HG03520 (cell line): ENCODE results near the gene LIMCH1.
"Not testable (repeated sequence)": the region's sequence is repeated elsewhere in the genome, so short reads cannot be mapped to it uniquely, and the experiment has no call there.

Source experiments
- ATAC-seq: cut with Tn5 transposase; IDR thresholded peaks from one replicate; pipeline ENCODE4 v1.9.1; 2021; ENCODE audit warnings: mild to moderate bottlenecking, moderate library complexity; ENCODE audit not compliant: unreplicated experiment

LIMCH1 gene

DNA sequence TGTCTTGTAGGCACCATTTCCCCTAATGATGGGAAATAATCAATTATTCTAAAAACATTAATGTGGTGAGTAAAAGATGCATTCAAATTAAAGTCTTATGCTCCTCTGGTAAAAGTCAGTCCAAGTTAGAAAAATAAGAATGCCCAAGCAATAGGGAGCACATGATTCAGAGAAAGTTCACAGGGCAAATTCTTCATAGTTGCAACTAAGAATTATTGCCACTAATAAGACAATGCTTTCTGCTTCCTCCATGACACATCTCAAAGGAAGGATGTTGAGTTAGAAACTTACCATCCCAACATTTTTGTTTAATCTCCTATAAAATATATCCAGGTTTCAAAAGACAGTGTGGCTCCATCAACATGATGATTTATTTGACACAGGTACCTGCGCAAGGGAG is 184.2 kb downstream of the LIMCH1 start:
- no peak for ATAC-seq

DNA sequence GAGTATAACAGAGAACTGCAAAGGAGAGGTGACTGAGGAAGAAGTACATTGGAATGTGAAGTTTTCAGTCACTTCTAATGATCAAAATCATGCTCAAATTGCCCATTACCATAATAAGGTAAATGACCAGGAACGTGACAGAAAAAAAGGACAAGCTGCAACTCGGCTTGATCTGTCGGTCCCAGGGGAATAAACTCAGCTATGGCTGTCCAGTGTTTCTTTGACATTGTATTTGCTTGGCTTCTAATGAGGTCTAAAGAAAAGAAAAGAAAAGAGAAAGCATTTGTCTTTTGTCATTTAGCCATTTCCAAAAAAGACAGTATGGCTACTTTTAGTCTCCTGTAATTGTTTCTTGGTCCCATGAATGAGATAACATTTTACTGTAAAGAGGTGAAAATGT is 185.3 kb downstream of the LIMCH1 start:
- ATAC-seq = no peak

DNA sequence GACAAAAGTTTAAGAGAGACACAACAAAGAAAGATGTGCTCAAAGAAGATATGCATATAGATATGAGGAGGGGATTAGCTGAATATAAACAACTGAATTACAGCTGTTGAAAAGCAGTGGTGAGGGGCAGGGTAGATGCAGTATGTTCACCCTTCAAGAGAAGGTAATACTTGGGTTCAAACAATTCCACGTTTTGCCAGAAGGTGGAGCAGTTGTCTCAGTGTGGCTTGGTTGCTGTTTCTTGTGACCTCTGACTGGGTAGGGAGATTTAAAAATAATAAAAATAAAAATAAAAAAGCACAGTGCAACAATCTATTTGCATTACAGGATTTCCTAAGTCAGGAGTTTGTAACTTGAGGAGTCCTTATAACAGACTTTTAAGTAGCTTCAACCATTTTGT is 187.3 kb downstream of the LIMCH1 start:
- no peak for ATAC-seq

DNA sequence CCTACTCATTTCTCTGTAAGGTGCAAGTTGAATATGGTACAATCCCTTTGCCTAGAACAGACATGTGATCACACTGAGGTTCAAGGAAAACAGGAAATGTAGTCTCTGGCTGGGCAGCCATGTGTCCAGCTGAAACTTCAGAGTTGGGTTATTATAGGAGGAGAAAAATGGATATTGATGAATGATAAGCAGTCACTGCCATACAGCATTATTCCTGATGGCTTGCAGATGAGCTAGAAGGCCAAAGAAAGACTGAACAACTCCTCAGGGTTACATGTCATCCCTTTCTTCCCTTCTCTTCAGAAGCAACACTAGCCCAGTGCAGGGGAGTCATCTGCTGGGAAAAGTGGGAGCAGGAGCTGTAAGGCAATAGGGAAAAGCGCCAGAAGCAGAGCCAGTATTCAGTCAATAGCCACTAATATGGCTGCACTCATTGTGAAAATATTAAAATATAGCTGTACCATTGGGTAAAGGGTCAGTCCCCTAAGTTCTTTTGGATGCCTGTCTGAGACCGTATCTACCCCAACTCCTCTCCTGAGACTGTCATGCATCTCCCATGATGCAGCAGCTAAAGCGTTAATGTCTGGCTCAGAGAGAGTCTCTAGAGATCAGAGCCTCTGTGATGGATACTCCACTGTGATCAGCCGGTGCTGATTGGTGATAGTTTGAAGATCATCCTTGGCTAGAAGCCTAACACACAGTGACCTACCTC is 190.1 kb downstream of the LIMCH1 start:
- ATAC-seq = no peak

DNA sequence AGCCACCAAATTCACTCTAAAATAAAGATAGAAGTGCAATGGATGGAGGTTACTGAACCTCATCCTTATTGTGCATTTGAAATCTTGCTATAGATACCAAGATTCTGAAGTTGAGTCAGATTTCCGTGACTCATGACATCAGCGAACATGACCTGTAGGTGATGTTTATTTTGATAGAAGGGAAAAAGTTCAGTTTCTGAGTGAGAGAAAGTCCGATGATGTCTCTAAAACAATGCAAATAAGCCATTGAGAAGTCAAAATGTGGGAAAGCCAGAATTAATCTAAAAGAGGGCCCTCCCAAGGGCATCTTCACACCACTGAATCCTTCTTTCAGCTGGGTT is 190.6 kb downstream of the LIMCH1 start:
- ATAC-seq = no peak

DNA sequence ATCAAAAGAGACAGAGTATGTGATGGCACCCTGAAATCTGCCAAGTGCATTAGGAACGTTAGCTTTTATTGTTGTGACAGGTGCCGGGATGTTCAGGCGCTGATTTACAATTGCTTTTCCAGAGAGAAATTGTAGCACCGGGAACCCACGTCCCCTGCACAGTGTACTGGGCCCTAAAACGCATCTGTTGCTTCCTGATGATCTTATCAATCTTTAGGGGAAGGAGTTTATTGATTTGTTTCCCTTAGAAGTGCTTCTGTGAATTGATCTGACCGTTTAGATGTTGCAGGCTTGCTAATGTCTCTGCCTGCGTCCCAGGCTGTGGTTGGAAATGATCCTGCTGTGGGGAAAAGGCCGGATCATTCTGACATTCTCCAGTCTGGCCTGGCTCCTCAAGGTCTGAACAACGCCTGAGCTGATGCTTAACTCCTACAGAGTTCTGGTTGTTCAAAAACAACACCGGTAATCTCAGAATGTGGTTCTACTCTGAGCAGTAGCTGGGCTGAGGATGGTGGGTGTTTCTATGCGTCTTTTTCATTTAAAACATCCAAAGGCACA is 193.7 kb downstream of the LIMCH1 start:
- ATAC-seq = no peak

DNA sequence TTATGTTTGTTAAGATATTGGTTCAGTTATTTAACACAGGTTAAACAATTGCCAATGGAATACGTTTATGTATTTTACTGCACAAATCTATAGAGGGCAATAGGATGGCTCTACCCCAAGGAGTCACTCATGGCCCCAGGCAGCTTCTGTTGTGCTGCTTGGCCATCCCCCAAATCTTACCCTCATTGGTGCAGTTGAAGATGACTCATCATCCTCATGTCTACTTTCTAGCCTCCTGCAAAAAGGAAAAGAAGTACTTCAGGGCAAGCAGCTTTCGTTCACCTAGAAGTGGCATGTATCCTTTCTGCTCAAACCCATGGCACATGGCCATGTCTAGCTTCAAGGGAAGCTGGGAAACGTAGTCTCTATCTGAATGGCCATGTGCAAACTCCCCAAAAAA is 196.4 kb downstream of the LIMCH1 start:
- no peak for ATAC-seq

DNA sequence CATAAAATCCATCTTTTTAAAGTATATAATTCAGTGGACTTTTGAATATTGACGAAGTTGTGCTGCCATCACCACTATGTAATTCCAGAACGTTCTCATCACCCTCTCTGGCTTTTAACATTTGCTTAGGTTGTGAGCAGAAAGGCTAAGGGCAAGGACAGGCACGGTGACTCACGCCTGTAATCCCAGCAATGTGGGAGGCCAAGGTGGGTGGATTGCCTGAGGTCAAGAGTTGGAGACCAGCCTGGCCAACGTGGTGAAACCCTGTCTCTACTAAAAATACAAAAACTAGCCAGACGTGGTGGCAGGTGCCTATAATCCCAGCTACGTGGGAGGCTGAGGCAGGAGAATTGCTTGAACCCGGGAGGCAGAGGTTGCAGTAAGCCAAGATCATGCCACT is 199.5 kb downstream of the LIMCH1 start:
- not testable (repeated sequence) for ATAC-seq

DNA sequence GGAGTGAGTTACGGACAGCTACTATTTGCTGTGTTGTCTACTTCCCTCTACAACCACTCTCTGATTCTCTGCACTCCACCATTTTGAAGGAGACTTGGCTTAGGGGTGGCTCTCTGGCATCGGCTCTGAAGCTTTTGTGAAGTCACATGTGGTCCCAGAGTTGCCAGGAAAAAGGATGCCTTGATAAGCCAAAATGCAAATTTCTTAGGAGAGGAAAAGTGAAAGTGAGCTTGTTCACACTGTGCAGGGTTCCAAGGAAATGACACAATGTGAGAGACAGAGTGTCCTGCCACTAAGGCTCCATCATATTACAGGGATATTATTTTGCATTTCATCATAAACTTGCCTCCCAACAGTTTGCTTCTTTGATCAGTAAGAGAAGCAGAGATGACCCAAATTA is 203.4 kb downstream of the LIMCH1 start:
- no peak for ATAC-seq

DNA sequence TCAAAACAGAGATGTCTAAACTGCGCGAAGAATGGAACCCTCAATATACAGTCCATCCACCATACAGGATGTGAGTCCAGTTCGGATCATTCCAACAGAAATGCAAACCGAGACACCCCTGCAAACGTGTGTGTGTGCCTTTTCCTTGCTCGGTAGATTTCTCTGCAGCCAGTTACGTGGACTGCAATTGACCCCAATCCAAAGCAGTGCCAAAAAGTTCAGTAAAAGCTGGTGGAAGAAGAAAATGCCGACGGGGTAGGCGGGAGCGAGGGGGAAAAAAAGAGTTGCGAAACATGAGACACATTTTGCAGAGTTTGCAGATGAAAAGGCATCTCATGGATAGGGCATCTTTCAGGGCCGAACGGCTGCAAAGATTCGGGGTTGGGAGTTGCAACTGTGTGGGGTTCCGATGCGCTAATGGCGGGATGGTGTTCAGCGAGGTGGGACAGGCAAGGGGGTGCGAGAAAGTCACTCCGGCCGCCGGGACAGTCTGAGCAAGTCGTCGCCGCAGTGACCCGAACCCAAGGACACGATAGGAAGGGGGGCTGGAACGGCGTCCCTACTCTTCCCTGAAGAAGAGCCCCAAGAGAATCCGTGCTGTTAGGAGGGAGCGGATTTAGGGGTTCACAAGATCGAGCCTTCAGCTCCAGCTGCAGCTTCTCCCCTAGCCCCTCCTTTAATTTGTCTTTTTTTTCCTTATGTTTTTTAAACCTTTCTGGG is 206.8 kb downstream of the LIMCH1 start:
- ATAC-seq = no peak

DNA sequence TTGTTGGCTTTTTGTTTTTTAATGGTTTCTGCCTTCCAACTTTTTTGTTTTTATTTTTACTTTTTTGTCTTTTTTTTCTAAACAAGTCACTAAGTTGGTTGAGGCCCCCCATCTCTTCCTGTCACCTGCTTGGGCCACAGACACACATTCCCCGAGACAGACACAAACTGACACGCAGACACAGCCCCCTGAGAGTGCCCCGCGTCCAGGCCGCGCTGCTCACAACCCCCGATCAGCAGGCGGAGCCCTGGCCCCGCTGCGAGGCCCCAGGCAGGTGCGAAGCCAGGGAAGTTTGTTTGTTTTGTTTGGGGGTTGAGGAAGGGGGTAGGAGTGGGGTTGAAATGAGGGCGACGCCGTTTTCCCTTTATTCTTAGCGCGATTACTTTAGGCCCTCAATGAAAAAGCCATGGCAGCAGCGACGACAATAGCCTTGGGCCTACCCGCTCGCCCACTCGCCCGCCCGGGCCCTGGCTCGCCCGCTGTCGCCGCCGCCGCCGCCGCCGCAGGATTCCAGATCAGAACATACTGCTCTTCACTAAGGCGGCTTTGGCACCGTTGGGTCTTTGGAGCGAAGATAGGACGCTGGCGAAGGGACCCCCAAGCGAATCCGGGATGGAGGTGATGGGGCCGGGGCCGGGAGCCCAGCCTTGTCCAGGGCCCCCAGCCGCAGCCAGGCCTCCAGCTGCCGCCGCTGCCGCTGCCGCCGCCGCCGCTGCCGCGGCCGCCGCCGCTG is 207.5 kb downstream of the LIMCH1 start:
- no peak for ATAC-seq

DNA sequence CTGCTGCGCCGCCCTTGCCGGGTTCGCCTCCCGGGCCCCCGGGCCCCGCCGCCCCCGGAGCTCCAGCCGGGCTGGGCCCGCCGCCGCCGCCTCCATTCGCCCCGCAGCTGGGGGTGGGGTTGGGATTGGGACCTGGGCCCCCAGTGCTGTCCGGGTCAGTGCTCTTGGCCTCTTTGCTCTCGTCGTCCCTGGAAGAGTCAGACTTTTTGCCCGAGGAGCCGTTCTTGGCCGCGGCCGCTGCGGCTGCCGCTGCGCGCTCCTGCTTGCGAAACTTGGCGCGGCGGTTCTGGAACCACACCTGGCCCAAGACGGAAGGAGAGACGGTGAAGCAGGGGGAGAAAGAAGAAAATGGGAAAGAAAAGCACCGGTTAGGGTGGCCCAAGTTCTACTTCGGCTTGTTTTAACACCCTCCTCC is 208.1 kb downstream of the LIMCH1 start:
- ATAC-seq = no peak

DNA sequence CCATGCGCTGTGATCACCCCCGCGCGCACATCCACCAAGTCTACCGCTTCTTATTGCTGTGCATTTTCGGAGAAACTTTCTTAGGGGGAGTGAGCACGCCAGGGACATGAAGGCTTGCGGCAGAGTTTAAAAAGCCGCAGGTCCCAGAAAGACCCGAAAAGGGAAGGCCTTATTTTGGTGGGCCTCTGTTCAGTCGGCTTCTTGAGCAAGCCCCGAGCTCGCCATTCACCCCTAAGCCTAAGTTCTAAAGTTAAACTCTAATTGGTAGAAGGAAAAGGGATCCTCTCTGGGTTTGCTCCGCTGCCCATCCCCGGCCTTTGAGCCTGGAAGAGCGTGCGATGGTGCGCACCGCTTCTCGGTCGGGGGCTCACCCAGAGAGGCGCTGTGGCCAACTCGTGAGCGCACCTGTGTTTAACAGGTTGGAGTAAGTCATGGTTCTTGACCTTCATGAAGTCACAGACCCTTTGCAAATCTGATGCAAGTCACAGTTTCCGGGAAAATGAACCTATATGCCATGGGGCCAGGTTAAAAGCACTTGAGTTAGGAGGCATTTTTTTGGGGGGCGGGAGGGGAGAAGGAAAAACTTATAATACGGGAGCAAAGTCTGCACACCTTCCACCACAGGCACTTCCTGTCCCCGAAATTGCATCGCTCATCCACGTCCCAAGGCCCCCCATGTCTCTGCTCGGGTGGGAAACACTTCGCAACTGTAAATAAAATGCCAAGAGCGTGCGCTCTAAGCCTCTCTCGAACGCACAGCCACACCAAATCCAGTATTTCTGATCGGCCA is 208.7 kb downstream of the LIMCH1 start:
- ATAC-seq = no peak

DNA sequence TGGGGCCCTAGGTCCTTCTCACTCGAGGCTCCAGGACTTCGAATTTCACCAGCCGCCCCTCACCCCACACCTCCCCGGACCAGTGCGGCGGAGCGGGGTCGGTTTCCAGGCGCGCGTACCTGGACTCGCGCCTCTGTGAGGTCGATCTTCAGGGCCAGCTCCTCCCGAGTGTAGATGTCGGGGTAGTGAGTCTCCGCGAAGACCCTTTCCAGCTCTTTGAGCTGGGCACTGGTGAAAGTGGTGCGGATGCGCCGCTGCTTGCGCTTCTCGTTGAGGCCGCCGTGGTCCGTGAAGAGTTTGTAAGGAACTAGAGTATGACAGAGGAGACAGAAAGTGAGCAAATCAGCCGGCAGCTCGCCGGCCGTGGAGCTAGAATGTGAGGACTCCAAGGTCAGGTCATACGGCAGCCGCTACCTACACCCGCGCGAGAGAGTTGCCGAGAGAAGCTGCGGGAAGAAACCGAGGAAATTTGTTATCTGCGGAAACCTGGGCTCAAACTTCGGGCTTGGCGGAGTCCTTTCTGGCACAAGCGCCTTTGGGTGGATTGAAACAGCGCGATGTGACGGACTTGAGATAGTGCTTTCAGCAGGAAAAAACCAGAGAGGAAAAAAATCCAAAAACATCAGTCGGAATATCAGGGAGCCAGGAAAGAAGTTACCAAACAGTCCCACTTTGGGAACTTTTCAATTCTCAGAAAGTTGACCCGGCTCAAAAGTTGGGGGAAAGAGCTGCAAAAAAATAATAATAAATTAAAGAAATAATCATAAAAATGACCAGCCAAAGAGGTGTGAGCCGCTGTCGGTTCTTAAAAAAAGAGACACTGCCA is 209.5 kb downstream of the LIMCH1 start:
- no peak for ATAC-seq

DNA sequence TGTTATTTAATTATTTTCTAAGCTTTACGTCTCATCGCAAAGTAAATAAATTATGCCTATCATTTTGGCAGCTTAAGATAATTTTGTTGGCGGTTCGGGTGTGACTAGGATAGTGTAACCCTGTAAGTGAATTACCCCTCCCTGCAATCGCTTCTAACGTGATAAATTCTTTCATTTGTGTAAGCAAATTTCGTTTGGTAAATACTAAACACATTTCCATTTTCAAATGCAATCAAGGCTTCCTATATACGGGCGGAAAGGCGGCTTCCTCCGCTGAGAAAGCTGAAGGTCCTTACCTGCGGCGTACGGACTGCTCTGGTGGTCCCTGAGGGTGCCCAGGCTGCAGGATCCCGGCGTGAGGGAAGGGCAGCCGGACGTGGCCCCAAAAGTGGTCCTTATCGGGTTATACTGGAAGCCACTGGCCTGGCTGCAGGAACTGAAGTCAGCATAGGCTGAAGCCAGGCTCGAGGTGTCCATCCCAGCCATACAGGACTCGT is 210.2 kb downstream of the LIMCH1 start:
- ATAC-seq = no peak

DNA sequence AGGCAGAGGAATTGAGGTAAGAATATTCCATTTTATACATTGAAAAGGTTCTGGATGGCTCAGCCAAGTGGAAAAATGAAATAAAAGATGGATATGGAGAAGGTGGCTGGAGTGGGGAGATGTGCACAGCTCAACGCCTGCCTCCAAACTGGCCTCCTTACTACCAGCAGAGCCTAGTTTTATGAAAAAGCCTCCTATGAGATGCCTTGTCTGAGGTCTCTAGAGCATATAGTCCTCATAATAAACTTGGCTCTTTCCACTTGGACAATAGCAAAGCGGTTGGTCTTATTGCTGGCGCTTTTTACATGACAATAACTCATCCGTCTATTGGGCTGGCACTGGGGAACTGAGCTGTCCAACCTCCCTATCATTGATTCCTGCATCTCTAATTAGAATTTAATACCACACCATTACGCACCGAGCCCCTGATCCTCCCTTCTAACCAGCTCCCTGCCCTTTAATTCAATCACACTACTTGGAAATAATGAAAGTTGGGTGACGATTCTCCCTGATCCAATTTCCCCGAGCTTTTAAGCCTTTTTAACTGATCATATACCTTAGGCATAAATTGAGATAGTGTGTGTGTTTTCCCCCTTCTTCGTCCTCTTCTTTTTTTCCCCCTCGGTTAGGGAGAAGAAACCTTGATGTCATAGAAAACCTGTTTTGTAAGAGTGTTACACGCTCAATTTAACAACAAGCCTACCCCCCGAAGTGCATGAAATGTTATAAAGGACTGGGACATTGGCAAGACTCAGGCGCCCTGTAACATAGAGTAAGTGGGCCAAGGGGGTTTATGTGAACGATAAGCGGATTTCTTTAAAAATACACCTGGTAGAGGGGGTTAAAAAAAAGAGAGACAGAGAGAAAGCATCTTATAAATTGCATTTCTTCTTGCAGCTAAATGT is 210.9 kb downstream of the LIMCH1 start, which contains the start of gene PHOX2B:
Gene PHOX2B, minus strand, starts transcription at position 155 of the 905 bp plus-strand sequence. Its CDS starts 115 bp downstream, at position 40.
- no peak for ATAC-seq

DNA sequence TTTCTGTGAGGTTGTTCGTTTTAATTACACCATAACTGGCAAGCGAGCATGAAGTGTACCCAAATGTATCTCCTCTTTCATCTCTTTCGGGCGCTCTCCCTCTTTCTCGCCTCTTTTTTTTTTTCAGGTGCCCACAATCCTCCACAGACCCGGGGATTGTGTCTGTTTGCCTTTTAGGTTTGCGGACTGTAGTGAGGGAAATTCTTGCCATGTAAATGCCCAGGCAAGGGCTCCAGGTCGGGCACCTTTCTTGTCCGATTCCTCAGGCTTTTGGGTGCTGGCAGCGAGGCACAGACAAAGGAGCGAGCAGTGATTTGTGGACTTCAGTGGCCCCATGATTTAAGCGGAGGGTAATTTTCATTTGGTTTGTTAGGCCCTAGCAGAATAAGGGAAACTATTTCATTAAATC is 211.7 kb downstream of the LIMCH1 start:
- no peak for ATAC-seq
